ENCODE measurements around the gene EPHX1.
"Not testable (repeated sequence)": the region's sequence is repeated elsewhere in the genome, so short reads cannot be mapped to it uniquely, and the experiment has no call there.

EPHX1 gene

DNA sequence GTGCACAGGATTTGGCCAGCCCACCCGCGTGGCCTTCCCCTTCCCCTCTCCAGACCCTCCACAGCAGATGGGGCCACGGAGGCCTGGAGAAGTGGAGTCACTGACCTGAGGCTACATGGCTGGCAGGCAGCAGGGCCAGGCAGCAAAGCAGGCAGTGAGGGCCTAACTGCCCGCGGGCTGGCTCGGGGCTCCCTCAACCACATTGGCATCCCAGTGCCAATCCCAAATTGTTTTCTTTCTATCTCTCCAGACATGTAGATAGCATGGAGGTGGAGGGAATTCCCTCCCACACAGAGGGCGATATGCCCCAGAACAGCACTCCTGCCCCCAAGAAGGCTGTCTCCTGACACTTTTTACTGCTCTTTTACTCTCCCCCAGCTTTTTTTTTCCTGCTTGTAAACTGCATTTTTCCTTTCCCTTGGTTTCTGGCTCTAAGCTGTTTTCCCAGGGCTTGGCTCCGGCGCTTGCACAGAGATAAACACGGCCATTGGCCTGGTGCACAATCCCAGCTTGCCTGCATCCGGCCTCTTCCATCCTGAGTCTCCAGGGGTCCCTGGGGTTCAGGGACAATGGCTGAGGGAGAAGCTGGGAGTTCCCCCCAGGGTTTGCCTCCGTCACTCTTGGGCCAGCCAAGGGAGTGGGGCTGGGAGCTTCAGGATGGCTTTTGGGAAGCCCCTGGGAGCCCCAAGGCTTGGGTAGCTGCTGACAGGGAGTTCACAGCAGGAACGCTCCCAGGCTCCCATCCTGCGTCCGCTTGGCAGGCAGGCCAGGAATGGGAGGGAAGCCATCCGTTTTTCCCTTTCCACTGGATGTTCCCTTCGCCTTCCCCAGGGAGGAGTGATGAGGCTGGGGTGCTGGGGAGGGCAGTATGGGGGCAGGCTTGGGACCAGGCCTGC, 7.0 kb downstream of the EPHX1 start:
- DNase-seq (ENCODE audit: low read depth), result no peak

DNA sequence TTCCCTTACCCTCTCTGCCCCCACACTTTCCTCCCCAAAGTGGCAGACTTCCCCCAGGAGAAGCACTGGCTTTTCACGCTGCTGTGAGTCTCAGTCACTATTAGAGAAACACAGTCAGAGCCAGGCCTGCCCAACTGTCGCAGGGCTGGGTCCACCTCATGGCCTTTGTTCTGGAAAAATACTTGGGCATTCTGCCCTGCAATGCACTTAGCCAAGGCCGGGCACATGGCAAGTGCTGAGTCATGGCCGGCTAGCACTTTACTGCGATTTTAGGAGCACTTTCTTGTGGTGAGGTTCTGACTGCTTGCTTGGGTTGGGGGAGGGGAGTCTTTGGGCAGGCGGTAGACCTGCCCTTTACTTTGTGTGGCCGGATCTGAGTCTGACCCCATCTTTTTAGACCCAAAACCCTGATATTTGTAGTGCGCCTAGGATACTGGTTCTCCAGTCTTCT, 7.7 kb downstream of the EPHX1 start:
- DNase-seq (ENCODE audit: low read depth), result no peak

DNA sequence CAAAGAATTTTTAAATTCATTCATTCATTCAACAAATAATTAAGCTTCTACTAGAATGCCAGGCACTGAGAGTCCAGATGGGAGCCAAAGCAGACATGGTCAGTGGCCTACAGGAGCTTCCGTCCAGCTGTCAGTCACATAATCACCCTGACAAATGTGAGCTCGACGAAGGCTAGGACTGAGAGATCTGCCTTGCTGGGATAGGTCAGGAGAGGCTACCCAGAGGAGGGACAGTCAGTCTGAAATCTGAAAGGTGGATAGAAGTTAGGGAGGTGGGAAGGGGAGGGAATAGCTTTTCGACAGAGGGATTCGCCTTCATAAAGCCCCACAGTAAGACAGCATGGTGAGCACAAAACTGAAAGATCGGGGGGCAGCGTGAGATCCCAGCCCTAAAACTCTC, 8.3 kb downstream of the EPHX1 start:
- DNase-seq (ENCODE audit: low read depth), result no peak

DNA sequence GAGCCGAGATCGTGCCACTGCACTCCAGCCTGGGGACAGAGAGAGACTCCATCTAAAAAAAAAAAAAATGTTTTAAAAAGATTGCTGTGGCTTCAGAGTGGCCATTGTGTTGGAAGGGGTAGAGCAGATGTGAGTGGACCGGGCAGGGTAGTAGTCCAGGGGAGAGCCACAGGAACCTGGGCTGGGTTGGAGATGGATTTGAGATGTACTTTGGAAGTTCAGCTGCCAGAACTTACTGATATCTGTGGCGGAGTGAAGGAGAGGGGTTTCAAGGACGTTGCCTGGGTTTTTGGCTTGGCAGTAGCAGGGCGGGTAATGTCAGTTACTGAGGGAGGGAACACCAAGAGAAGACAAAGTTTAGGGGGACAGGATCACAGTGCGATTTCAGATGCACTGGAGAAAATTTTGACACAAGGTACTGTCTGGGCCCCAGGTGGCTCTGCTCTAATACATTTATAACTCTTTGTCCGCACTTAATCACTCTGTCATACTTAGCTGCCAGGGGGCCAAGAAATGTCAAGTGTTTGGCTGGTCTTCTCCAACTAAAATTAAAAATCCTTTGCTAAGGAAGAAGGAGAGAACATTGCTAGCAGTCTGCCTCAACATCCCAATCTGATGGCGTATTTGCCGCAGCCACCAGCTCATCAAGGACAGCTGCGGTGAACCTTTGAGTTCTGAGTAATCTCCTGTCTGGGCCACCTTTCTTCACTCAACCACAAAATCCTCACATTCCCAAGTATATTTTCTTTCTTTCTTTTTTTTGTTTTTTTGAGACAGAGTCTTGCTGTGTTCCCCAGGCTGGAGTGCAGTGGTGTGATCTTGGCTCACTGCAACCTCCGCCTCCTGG, 9.6 kb downstream of the EPHX1 start:
- DNase-seq (ENCODE audit: low read depth), result no peak

DNA sequence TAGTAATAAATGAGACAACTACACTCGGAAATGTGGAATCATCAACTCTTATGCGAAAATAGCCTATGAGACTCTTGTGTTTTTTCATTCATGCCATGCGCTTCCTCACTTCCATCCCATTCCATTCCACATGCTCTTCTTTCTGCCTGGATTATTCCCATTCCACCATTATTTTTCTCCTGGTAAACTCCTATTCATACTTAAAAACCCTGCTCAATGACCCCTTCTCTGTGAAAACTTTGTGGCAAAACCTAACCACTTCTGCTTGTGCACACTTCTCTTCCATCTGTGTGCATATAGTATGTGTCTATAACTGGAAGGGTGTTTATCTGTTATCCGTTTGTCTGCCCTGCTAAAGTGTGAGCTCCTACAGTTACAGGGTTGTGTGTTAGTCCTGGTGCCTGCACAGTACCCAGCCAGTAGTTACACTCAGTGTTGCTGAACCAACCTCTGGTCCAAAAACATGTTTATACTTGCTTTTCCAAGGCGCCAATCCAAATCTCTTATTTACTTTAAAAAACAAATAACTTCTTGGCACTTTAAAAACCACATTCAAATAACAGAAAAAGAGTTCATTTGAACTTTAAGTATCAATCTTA, 10.7 kb downstream of the EPHX1 start:
- no peak for DNase-seq (ENCODE audit: low read depth)

DNA sequence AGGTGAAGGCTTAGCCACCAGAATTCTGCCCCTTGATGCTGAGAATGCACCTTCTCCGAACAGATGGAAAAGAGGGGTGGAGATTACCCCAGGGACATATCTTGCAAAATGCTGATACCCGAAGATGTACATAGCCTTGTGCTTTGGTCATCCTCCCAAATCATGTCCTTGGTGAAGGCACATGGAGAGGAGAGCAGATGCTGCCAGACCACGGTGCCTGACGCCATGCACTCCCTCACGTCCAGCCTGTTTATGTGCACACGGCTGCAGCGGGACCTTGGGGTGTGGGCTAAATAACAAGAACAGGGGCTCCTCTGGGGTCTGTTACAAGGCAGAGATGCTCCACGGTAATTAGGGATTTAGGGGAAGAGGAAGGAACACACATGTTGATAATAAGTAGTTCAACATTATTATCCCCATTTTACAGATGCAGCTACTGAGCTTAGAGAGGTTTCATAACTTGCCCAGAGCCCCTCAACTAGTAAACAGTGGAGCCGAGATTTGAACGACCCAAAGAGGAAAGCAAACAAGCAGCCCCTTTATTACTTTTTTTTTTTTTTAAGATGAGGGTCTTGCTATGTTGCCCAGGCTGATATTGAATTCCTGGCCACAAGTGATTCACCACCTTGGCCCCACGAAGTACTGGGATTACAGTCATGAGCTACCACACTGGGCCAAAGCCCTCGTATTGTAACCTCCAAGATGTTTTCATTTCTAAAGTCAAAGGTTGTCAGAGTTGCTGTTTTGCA, 12.9 kb downstream of the EPHX1 start:
- no peak for DNase-seq (ENCODE audit: low read depth)

DNA sequence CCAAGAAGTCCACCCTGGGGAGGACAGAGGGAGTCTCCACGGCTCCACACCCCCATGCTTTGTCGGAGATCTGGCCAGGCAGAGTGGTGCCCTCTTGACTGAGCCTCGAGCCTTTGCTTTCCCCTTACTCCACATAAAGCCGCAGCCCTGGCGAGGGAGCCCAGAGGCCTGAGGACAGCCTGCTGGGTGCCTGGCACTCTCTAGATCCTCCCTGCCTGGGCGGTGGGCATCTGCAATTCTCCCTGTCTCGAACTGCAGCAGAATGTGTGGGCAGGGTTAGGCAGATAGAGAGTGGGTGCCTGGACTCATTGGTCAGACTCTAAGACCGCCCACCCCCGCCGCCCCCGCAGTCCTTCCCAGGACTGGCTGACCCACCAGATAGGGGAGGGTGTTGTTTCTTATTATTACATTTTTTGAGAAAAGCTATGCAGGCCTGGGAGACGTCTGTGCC, 13.9 kb downstream of the EPHX1 start:
- DNase-seq (ENCODE audit: low read depth), result no peak

DNA sequence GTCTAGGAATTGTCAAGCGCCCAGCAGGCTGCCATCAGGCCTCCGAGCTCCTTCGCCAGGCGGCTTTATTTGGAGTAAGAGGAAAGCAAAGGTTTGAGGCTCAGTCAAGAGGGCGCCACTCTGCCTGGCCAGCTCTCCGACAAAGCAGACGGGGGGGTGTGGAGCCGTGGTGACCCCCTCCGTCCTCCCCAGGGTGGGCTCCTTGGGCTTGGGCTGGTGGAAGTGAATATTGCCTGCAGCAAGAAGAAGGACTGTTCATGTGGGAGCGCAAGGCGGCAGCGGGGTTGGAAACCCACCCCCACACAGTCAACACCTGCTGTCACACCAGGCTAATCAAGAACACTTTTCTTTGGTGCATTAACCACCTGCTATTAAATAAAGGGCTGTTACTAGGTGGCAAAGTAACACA, 14.6 kb downstream of the EPHX1 start:
- no peak for DNase-seq (ENCODE audit: low read depth)

DNA sequence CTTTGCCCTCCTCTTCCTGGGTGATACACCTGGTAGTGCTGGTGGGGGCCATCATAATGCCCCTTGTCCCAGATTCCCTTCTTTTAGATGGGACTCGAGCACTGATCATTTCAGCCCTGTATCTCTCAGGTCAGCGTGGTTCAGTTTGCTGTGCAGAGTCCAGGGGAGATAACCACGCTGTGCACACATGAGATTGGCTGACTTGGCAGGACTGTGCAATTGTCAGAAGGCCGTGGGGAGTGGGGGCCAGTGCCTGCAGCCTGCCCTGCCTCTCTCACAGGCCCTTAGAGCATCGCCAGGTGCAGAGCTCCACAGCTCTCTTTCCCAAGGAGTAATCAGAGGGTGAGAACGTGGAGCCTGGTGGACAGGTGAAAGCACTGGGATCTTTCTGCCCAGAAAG, 15.2 kb downstream of the EPHX1 start:
- DNase-seq (ENCODE audit: low read depth), result no peak

DNA sequence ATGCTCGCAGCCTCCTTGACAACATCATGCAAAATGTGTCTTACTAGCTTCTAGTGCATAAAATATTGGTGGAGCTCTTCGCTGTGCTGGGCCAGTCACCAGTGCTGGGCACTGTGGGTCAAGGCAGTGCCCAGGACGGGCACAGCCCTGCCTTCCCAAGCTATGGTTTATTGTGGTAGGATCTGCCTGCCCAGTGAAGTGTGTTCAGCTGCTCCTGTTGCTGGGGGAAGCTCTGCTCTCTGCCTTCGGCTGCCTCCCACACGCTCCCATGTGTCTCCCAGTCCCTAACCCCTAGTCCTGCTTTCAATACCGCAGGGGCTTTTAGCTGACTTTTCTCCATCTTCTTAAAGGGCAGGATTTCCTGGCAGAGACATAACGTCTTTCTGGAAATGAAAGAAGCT, 15.7 kb downstream of the EPHX1 start:
- no peak for DNase-seq (ENCODE audit: low read depth)

DNA sequence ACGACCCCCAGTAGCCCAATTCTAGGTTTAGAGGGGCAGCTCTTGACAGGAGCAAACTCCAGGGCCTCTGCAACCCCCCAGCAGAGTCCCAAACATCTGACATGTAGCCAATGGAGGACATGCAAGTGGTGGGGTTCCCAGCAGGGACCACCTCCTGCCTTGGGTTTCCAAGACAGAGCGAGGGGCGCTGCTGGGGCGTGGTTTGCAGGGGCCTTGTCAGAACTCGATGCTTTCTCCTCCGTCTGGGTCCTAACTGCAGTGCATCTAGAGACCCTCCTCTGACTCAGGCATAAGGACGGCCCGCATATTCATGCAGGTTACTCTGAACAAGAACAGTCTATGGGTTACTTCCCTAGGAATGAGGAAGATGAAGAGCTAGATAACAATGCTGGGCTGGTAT, 17.2 kb downstream of the EPHX1 start:
- no peak for DNase-seq (ENCODE audit: low read depth)

DNA sequence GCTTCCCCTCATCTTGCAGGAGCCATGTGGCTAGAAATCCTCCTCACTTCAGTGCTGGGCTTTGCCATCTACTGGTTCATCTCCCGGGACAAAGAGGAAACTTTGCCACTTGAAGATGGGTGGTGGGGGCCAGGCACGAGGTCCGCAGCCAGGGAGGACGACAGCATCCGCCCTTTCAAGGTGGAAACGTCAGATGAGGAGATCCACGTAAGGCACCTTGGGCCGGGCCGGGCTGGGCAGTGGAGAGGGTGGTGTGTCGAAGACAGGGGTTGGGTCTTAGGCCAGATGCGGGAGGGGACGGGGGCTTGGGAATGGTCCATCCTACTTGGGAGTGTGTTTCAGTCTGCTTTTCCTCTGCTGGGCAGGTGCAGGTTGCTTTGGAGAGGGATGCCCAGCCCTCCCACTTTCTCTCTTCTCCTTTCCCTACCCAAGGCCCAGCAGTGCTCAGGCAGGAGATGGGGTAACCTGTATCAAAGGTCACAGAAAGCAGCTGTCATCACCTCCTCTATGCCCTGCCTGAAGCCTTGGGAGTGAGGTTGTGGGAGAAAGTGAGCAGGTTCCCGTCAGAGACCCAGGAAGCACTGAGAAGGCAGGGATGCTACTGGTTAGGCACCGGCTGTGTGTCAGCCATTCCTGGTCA, 18.9 kb downstream of the EPHX1 start:
- DNase-seq (ENCODE audit: low read depth), result no peak

DNA sequence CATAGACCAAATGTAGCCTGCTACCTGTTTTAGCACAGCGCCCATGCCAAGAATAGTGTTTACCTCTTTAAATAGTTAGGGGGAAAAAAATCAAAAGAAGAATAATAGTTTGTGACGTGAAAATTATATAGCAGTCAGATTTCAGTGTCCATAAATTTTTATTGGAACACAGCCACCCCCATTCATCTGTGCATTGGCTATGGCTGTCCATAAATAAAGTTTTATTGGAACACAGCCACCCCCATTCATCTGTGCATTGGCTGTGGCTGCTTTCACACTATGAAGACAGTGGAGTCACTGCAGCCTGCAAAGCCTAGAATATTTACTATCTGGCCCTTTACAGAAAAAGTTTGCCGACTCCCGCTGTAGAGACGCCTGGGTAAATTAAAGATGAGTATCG, 20.9 kb downstream of the EPHX1 start:
- DNase-seq (ENCODE audit: low read depth), result no peak

DNA sequence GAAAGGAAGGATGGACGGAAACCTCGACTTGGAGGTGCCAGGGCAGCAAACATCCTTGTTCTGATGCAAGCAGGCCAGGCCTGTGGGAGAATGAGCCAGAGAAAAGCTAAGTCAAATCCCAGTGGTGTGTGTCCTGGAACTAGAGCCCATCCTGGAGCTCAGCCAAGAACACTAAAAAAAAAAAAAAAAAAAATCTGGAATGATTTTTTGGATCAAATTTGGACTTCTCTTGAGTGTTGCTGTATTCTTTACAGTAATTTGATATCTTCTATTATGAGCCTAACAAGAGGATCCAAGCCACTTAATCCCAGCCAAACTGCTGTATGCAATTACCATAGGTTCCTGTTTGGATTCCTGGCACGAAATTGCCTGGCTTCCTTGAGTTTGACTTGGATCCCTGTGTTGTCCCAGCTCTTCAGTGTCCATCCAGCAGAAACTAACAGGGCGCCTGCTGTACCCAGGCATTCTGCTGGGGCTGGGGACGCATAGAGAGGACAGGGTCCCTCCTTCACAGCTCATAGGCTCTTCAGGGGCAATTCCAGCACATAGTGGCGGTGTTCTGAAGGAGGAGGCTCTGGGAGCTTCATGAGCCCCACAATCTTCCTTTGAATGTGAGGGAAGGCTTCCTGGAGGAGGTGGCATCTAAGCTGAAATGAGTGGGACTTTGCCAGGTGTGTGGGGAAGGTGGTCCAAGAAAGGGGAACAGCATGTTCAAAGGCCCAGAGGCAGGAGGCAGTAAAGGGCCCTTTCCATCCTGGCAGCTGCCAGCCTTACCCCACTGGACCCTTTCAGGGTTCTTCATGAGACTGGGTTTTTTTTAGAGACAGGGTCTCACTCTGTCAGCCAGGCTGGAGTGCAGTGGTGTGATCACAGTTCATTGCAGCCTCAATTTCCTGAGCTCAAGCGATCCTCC, 24.7 kb downstream of the EPHX1 start:
- no peak for DNase-seq (ENCODE audit: low read depth)

DNA sequence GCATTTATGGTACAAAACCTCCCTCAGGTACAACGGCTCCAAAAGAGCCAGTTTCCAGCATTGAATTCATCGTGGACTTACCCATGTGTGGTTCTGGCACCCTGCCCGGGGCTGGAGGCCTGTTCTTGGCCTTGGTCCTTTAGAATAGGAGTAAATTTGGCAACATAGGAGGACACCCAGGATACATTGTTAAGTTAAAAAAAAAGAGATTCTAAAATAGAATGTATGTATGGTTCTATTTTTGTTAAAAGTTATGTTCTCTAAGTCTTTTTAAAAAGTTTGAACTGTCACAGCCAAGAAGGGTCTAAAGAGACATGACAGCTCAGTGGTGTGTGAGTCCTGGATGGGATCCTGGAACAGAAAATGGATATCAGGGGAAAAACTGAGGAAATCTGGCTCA, 25.9 kb downstream of the EPHX1 start:
- DNase-seq (ENCODE audit: low read depth), result no peak

DNA sequence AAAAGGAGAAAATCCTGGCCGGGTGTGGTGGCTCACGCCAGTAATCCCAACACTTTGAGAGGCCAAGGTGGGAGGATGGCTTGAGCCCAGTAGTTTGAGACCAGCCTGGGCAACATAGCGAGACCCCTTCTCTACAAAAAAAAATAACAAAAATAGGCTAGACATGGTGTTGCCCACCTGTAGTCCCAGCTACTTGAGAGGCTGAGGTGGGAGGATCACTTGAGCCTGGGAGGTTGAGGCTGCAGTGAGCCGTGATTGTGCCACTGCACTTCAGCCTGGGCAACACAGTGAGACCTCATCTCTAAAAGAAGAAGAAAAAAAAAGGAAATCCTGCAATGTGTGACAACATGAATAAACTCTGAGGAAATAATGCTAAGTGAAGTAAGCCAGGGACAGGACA, 26.4 kb downstream of the EPHX1 start:
- not testable (repeated sequence) for DNase-seq (ENCODE audit: low read depth)

DNA sequence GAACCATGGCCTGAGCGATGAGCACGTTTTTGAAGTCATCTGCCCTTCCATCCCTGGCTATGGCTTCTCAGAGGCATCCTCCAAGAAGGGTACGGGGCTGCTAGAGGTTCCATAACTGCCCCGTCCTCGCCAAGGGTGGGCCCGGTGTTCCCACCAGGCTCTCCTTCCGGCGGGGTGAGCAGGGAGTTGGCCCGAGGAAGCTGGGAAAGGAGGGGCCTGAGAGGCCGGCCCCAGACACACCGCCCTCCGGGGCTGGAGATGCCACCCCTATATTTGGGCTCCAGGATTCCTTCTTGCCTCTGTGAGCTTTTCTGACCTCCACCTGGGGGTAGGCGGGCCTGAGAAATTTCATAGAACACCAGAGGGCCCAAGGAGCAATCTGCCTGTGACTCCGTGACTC, 28.9 kb downstream of the EPHX1 start:
- no peak for DNase-seq (ENCODE audit: low read depth)

DNA sequence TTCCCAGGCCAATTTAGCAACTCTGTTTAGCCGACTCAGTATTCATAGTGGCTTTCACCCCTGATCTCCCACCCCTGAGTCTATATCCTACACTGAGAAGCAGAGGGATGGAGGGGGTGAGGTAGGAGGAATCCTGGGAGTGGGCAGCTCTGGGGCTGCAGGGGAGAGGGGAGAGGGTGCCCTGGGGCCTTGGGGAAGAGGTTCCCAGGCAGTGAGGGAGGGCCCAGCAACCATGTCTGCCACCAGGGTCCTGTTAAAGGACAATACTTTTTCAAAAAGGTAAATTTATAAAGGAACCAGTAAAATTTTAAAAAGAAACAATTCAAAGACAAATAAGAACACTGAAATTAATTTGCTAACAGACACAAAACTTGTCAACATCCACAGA, 30.3 kb downstream of the EPHX1 start:
- DNase-seq (ENCODE audit: low read depth), result no peak

DNA sequence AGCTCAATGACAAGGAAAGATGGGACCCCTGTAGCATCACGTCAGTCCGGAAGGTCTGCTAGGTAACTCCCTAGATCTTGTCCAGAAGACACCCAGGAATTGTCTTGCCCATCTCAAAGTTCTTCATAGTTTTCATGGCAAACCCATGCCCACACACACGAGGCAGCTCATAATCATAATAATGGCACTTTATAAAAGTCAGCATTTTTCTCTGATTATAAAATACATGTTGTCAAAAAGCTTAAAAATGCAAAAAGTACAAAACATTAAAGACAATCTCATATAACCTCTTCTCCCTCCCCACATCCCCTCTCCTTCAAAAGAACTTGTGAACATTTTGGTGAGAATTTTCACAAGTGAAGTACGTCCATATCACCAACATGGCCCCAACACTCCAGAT, 30.8 kb downstream of the EPHX1 start:
- no peak for DNase-seq (ENCODE audit: low read depth)

DNA sequence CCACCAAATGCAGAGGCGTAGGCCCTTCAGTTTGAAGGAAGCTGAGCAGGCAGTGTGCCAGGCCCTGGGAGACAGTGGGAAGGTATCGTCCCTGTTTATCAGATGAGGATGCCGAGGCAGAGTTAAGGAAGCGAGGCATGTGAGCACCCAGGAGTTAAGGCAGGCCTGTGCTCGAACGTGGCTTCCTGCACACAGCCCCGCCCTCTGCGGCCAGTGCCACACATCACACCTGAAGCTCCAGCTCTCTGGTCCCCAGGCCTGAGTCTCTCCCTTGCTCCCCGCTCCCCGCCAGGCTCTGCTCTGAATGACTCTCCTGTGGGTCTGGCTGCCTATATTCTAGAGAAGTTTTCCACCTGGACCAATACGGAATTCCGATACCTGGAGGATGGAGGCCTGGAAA, 32.1 kb downstream of the EPHX1 start:
- no peak for DNase-seq (ENCODE audit: low read depth)
